ENCODE data around the gene GNB1L.

Gene GNB1L

GRCh38 chr22:19854778-19855503 is at the start of gene GNB1L, which contains the start of gene RTL10:
Gene GNB1L (minus strand): TSS chr22:19854874. CDS start chr22:19821355, 33,519 bp downstream.
Gene RTL10 (minus strand): TSS chr22:19854874. CDS start chr22:19852261, 2,613 bp downstream.
- TF ChIP-seq CTCF (IDR thresholded peaks at IDR 0.05; ENCODE audit: low read depth, low read length): no peak
- peak; percentile 96 to 98 for DNase-seq (ENCODE audit: low read depth in 2 of 2)
- H3K4me3 ChIP-seq (replicated peaks in 1 of 2; ENCODE audit: low read depth in 2 of 2, low read length in 2 of 2): peak within 1 kb of the TSS; percentile 91 to 92

GRCh38 chr22:19904174-19904856 is 49.6 kb upstream of the GNB1L start:
- no peak overlapping the region for H3K4me3 ChIP-seq (replicated peaks in 1 of 2; ENCODE audit: low read depth in 2 of 2, low read length in 2 of 2)
- DNase-seq (ENCODE audit: low read depth in 2 of 2): no peak
- TF ChIP-seq CTCF (IDR thresholded peaks at IDR 0.05; ENCODE audit: low read depth, low read length): no peak

- DNase-seq (ENCODE audit: low read depth in 2 of 2): no peak
- H3K4me3 ChIP-seq (replicated peaks in 1 of 2; ENCODE audit: low read depth in 2 of 2, low read length in 2 of 2): no peak overlapping the region
- no peak for TF ChIP-seq CTCF (IDR thresholded peaks at IDR 0.05; ENCODE audit: low read depth, low read length)
Measured at GRCh38 chr22:19903513-19903912, 48.8 kb upstream of the GNB1L start.

- no peak for DNase-seq (ENCODE audit: low read depth in 2 of 2)
- no peak for TF ChIP-seq CTCF (IDR thresholded peaks at IDR 0.05; ENCODE audit: low read depth, low read length)
- H3K4me3 ChIP-seq (replicated peaks in 1 of 2; ENCODE audit: low read depth in 2 of 2, low read length in 2 of 2): no peak overlapping the region
Measured at GRCh38 chr22:19903031-19903430, 48.4 kb upstream of the GNB1L start.

GRCh38 chr22:19902245-19902715 is 47.6 kb upstream of the GNB1L start:
- no peak for TF ChIP-seq CTCF (IDR thresholded peaks at IDR 0.05; ENCODE audit: low read depth, low read length)
- DNase-seq (ENCODE audit: low read depth in 2 of 2): no peak
- no peak overlapping the region for H3K4me3 ChIP-seq (replicated peaks in 1 of 2; ENCODE audit: low read depth in 2 of 2, low read length in 2 of 2)

- TF ChIP-seq CTCF (IDR thresholded peaks at IDR 0.05; ENCODE audit: low read depth, low read length): no peak
- DNase-seq (ENCODE audit: low read depth in 2 of 2): no peak
- H3K4me3 ChIP-seq (replicated peaks in 1 of 2; ENCODE audit: low read depth in 2 of 2, low read length in 2 of 2): no peak overlapping the region
Measured at GRCh38 chr22:19901577-19902244, 47.0 kb upstream of the GNB1L start.

Measured in cardiac fibroblast (primary cell).